ENCODE data around the gene RAPSN.

Gene RAPSN

GRCh38 chr11:47408598-47409439 lies 40.1 kb downstream of the RAPSN start:
- peak in 1 of 2 experiments; percentile 18 for DNase-seq (ENCODE audit: low read depth in 2 of 2)

DNA sequence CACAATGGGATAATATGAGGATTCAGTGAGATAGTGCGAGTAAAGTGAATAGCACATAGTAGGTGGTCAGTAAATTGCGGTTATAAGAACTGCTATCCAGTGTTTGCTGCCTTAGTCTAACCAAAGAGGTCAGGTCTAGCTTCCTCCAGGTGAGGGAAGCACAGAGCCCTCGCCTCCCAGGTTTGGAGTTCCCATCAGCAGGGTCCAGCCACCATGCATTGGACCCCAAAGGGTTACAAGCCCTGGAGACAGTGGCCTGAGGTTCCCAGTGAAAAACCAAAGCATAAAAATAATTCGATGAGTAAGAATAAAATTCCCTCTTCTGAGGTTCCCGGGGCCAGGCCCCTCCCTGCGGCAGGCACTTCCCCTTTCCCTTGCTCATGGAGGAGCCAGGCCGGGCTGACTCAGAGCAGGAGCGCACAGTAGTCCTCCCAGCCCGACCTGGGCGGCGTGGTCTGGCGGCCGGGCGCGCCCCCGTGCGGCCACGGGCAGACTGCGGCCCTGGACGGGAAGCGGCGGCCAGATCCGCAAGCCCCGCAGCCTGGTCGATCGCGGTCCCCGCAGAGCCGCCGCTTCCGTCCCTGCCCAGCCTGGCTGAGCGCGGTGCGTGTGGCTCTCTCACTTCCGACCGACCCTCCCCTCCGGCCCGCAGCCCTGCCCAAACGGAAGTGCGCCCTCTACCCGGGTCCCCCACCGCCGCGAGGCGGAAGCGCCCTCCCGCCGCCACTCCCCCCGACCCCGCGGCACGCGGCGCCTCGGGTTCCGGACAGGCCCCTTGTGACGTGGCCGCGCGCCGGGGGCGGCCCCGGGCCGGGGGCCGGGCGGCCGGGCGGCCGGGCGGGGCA lies 41.0 kb downstream of the RAPSN start, which contains the start of gene SLC39A13:
Gene SLC39A13, plus strand, starts transcription at position 845 of the 845 bp plus-strand sequence. CDS start 1,505 bp downstream, outside the sequence.
- peak; percentile 86 to 89 for DNase-seq (ENCODE audit: low read depth in 2 of 2)

DNA sequence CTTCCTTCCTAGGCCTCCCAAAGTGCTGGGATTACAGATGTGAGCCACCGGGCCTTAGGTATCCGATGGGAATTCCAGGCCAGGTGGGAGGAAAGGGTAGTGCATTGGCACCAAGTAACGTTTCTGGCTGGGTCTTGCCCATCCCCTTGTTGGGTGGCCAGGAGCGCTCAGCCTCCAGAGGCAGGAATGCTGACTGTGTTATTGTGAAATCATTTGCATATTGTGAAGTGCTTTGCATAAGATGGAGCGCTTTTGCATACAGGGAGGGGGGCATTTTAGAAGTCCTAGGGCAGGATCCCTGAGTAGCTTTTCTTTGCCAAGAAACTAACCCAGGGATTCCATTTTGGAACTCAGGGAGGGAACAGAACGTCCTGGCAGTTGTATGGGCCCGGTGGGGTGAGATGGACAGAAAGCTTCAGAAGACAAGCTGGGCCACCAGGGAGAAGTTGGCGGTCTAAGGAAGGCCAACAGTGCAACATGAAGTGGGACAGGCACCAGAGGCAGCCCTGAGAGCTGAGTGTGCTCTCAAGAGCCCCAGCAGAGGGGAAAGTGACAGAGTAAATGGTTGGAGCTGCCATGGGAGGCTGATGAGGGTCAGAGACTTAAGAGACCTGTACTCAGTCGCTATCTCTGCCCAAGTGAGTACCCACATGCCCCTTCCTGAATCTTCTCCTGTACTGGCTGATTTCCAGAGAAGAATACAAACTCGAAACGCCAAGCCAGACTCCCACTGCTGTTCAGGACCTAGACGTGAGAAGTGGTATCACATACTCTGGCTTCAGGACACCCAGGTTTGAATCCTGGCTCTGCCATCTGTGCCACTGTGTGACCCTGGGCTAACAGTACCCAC lies 41.8 kb downstream of the RAPSN start:
- no peak for DNase-seq (ENCODE audit: low read depth in 2 of 2)

DNA sequence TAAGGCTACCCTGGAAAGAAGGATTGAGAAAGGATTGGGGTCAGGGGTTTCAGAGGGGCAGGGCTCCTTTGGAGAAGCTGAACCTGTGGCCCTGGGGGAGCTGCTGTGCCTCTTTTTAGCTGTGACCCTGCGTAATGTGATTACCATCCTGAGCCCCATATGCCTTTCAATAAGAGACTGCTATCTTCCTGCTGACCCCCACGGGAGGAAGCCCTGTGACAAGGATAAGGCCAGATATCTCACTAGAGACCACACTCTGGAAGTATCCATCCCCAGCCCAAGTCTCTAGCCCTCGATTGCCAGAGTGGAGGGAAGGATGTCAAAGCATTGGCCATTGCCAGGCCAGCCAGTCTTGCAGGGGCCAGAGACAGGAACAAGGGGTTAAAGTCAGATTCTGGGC lies 45.4 kb downstream of the RAPSN start:
- no peak for DNase-seq (ENCODE audit: low read depth in 2 of 2)

DNA sequence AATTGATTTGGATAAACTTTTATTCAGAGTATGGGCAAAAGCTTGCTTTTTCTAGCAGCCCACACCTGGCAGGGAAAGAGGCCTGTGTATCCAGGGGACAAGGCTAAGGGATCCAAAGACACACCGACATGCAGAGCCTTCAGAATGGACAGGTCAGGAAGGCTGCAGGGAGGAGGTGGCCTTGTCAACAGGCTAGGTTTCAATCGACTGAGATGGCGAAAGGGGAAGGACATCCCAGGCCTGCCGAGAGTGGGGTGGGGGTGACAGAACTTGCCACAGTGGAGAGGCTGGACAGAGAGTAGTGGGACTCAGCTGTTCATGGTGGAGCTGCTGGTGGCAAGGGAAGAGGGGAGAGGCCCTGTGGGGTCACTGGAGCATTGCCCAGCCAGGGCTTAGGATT lies 45.8 kb downstream of the RAPSN start:
- DNase-seq (ENCODE audit: low read depth in 2 of 2) = no peak

- DNase-seq (ENCODE audit: low read depth in 2 of 2) = no peak
Measured at GRCh38 chr11:47400768-47401279, 48.1 kb downstream of the RAPSN start.

DNA sequence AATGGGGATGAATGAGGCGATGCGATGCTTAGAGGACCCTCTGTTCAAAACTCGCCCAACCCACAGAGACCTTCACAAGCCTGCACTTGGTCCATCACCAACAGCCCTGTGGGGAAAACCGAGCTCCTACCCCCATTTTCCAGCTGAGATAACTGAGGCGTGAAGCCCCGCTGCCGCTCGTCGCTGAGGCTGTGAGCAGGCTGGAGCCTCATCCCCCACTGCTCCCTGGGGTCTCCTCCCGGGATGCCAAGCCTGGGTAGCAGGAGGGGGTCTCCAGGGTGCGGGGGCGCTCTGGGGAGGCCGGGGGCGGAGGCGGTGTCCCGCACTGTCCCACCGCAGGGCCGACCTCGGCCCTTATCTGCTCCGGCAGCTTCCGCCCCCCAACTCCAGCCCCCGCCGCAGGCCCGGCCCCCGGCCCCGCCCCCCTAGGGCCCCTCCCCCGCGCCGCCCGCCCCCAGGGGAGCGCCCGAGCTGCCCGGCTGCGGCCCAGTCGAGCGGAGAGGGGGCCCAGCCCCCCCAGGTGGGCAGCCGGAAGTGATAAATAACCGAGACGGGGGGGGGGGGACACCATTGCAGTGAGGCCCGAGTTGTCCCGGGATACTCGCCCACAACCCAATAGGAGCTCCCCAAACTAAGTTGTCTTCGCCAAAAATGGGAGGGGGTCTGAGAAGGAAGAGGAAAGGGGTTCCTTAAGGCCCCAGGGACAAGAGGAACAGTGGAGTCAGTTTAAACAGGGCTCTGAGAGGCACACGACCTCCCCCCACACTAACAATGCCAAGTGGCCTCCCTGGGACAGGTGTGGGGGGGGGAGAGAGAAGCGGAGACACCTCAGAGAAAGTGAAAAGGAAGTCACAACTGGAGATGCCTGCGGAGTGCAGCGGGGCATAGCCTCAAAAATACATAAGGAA lies 48.8 kb downstream of the RAPSN start:
- no peak for DNase-seq (ENCODE audit: low read depth in 2 of 2)

- no peak for DNase-seq (ENCODE audit: low read depth in 2 of 2)
Measured at GRCh38 chr11:47398551-47398950, 50.4 kb downstream of the RAPSN start.

- no peak for DNase-seq (ENCODE audit: low read depth in 2 of 2)
Measured at GRCh38 chr11:47398011-47398410, 50.9 kb downstream of the RAPSN start.

GRCh38 chr11:47396049-47396320 lies 53.0 kb downstream of the RAPSN start:
- DNase-seq (ENCODE audit: low read depth in 2 of 2) = no peak

GRCh38 chr11:47395223-47396048 lies 53.5 kb downstream of the RAPSN start:
- DNase-seq (ENCODE audit: low read depth in 2 of 2) = no peak

GRCh38 chr11:47394322-47395222 lies 54.4 kb downstream of the RAPSN start:
- no peak for DNase-seq (ENCODE audit: low read depth in 2 of 2)

- no peak for DNase-seq (ENCODE audit: low read depth in 2 of 2)
Measured at GRCh38 chr11:47394050-47394321, 55.0 kb downstream of the RAPSN start.

DNA sequence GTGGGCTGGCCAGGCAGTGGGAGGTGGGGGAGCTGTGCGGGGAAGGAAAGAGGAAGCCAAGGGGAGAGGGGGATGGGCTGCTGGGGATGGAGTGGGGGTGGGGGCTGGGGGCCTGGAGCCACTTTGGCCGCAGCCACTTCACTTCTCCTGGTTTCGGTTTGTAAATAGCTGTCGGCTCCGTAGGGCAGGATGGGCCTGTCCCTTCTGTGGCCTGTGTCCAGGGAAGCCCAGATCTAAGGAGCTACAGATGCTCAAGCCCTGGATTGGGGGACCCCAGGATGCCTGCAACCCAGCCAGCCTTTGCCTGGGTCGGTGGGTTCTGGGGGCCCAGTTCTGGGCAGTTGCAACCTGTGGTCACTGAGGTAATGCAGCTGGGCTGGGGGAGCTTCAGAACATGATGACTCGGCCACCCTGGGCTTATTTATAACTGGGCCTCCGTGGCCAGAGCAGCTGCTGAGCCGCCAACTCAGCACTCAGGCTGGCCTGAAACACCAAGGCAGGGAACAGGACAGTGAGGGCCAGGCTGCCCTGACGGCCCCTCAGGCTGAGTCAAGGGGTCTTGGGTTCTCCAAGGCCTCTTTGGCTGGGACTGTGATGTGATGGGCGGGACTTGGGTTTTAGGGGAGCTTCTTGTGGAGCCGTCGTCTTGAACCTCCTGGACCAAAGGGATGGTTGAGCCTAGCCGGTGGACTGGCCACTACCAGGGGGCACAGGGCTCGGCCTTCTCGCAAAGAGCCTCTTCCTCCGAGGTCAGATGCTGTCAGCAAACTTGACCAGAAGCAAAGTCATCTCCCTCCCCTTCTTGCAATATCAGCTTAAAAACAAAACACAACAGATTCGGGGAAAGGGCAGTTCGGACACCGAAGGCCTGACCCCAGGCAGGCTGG lies 55.5 kb downstream of the RAPSN start:
- no peak for DNase-seq (ENCODE audit: low read depth in 2 of 2)

DNA sequence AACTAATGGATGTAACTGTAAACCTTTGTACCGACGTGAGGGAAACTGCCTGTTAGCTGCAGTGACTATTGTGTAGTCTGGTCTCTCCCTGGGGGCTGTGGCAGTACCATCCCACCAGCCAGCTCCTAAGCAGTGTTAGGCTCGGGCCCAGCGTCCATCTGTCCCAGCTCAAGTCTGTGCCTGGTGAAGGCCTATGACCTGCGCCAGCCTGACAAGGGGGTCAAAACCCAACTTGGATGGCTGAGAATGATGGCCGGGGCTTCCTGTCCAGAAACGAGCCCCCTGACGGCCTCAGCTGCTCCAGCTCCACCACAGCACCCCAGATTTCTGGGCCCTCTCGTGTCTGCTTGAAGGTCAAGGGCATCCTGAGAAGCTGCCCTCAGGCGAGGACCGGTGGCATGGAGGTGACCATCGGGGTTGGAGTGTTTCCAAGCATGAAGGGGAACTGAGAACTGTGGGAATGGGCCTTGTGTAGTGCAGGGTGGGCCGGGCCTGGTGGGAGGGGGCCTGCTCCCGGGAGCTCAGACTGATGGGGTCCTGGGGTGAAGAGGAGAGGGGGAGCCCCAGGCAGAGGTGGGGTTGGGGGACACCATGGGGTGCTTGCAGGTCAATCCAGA lies 56.3 kb downstream of the RAPSN start:
- DNase-seq (ENCODE audit: low read depth in 2 of 2) = no peak

DNA sequence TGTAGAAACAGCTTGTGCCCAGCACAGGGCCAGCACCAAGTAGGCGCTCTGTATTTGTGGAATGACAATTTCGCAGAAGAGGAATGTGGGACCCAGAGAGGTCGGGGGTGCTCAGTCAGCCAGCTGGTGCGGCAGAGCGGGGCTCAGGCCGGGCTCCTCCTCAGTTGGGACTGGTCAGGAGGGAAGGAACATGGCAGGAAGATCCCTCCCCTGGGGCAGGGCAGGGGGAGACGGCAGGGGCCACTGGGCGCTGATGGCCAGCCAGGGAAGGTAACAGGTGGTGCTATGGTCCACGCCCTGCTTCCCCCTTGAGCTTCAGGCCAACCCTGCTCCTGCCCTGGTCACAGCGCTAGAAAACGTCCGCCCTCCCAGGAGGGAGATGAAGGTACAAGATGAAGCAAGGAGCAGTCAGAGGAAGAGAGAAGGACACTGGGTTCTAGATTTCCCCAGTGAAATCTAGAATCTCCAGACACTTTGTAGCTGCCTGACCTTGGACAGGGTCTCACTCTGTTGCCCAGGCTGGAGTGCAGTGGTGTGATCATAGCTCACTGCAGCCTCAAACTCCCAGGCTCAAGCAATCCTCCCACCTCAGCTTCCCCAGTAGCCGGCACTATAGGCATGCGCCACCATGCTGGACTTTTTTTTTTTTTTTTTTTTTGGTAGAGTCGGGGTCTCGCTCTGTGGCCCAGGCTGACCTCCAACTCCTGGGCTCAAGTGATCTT lies 57.1 kb downstream of the RAPSN start:
- no peak for DNase-seq (ENCODE audit: low read depth in 2 of 2)

DNA sequence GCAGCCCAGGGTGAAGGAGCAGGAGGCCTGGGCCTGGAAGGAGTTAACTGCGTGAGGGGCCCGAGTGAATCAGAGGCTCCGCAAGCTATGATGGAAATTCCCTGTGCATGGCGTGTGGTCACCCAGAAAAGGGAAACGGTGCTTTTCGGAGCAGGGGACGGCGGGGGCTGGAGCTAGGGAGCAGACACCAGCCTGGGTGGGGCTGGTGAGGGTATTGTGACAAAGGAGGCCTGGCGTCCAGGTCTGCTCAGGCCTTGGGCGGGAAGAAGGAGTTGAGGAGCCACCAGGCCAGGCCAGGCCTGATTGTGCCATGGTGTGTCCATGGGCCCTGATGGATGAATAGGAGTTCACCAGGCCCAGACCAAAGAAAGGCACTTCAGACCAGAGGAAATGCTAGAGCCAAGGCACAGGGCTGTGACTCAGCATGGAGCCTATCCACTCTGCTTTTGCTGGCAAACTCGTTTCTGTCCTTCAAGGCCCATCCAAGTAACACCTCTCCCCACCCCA lies 57.8 kb downstream of the RAPSN start:
- no peak for DNase-seq (ENCODE audit: low read depth in 2 of 2)
